GM18520 (cell line): ENCODE results near the gene CCDC179.

Experiments
- ATAC-seq: cut with Tn5 transposase; IDR thresholded peaks from one replicate; pipeline ENCODE4 v1.9.1; 2021; ENCODE audit not compliant: unreplicated experiment

The CCDC179 gene

DNA sequence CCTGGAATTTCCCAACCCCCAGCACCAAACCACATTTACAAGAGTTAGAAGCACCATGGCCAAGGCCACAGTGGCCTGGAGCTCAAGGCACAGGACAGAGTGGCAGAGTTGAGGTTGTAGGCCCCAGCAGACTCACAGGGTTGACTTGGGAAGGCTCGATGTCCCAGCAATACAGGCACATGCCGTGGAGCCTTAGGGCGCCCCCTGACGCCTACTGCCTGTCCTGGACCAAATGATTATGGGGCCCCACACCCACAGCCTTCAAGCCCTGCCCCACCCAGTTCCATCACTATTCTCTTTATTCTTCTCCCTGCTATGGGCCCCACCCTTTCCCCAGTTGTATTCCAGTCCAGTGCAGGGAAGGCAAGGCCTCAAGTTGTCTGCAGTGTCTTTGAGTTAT, at the start of gene CCDC179:
Gene CCDC179, minus strand, starts transcription at position 234 of the 400 bp plus-strand sequence. Its CDS starts 53 bp downstream, at position 181.
- ATAC-seq, result no peak

DNA sequence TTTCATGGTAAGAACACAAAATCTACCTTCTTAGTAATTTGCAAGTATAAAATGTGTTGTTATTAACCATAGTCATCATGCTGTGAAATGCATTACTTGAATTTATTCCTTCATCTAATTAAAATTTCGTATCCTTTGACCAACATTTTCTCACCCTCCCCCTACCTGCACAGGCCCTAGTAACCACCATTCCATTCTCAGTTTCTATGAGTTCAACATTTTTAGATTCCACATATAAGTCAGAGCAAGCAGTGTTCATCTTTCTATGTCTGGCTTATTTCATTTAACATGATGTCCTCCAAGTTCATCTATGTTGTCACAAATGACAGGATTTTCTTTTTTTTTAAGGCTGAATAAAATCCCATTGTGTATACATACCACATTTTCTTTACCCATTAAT, 43.5 kb upstream of the CCDC179 start:
- ATAC-seq, result no peak

- ATAC-seq, result no peak
These were observed 41.3 kb upstream of the CCDC179 start for GRCh38 chr11:22901603-22902002.

DNA sequence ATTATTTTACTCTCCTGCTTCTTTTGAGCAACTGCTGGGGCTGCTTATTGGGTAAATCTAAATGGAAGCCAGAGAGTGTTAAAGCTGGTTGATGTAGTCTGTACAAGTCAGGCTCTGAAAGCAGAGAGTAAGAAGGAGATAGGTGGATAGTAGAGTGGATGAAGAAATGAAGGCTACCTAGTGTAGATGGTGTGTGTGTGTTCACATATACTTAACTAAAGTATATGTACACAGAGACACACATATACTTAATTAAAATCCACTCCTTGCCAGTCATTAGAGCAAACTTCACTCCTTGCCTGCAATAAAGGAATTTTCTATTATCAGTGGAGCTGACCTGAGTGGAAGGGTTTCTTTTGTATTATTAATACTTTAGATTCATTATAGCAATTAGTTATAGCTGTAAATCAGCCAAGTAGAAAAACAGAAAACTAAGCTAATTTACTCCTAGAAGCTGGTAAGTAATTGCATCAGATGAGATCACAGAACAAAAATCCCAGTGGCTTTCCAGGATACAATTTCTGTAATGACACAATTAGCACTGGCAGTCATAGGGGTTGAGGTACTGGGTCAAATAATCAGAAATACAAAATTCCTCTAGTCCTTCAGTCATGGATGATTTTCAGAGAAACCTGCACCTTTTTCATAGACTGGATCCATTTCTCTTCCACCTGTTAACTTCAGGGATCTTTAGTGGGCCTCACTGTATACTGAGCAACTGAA, 40.7 kb upstream of the CCDC179 start:
- no peak for ATAC-seq

DNA sequence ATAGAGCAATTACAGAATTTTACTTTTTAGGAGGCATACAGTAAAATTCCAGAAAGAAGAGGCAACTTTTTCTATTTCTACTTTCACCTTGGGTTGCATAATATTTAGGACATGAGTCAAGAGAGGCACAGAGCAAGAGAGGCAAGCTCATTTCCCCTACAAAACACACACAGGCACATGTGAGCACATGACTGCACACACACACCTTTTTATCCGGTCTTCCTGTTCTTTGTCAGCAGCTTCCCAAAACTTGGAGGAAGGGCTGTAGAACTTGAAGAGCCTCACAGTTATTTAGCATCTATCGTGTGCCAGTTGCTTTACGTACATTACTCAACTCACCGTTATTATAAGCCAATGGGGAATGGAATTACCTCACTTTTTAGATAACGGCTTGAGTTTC, 37.8 kb upstream of the CCDC179 start:
- ATAC-seq, result no peak

GRCh38 chr11:22890227-22890626, 30.0 kb upstream of the CCDC179 start:
- no peak for ATAC-seq

- ATAC-seq, result no peak
These were observed 23.9 kb upstream of the CCDC179 start for GRCh38 chr11:22884217-22884616.

DNA sequence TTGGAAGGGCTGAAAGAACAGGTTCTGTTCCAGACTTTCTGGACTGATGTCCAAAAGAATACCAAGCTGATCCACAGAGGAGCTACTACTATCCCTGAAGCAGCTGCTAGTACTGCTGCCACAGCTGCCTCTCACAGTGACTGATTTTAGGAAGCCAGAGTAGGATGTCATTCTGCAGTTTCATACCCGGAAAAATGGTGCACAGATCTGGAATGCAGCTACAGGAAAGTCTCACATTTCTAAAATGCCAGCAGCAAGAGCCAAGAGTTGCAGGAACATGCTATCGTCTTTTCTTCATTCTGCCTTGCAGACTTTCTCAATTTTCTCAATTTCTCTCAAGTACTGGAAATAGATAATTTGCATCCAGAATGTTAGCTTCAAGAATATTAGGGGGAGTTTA, 19.4 kb upstream of the CCDC179 start:
- ATAC-seq, result no peak

DNA sequence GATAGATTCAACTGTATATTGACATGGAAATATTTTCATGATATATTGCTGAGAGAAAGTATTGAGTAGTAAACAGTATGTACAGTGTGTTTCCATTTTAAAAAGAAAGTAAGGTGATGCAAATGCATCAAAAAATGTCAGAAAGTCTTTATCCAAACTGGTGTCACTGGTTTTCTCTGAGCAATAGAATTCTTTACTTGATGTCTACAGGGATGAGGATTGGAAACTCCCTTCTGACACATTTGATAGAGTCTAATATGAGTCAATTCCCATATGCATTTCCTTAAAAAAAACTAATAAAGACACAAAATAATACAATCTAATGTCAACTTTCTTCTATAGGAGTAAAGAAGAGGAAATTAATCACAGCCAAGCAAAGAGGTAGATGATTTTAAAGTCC, 18.3 kb upstream of the CCDC179 start:
- no peak for ATAC-seq

DNA sequence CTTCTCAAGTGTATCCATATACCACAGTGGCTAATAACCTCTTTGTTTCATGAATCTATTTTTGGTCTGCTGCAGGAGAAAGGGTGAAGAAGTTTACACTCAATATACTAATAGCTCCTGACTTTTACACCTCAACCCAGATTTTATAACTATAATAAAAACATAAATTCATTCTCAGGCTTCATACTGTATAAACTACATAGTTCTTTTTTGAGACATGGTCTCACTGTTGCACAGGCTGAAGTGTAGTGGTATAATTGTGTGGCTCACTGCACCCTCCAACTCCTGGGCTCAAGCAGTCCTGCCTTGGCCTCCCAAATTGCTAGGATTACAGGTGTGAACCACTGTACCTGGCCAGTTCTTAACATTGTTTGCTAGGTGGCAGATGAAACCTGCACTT, 17.8 kb upstream of the CCDC179 start:
- ATAC-seq, result no peak

DNA sequence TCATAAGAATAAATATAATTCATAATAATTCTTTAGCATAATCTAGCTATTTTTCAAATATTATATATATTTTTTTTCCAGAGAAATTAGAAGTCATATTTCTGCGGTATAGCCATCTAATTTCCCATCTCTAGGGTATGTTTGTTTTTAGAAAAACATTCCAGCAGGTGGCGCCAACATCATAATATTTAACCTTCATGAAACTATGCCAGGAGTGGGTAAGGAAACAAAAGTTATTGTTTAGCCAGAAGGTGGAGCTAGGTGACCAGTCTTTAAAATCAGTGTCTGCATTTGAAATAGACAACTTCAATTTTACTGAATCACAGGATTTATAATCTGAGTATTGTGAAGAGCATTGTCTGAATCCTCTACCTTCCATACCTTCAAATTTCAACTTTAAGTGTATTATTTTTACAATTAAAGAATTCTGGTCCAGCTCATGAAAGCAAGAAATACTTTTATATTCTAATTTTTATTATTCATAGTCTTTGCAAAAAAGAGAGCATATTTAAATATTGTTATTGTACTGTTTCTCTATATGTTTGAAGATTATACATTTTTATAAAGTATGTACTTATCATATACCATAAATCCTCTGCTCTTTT, 15.7 kb upstream of the CCDC179 start:
- peak; percentile 98 for ATAC-seq

DNA sequence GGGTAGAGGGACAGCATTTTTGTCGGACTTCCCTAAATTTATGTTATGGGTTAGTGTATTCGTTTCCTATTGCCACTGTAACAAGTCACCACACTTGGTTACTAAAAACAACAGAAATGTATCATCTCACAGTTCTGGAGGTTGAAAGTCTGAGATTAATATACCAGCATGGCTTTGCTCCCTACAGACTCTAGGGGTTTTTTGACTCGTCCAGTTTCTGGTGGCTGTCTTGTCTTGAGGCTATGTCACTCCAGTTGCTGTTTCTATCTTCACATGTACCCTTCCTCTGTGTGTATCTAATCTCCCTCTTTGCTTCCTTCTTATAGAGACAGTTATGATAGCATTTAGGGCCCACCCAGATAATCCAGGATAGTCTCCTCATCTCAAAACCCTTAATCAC, 9.1 kb upstream of the CCDC179 start:
- ATAC-seq, result no peak

DNA sequence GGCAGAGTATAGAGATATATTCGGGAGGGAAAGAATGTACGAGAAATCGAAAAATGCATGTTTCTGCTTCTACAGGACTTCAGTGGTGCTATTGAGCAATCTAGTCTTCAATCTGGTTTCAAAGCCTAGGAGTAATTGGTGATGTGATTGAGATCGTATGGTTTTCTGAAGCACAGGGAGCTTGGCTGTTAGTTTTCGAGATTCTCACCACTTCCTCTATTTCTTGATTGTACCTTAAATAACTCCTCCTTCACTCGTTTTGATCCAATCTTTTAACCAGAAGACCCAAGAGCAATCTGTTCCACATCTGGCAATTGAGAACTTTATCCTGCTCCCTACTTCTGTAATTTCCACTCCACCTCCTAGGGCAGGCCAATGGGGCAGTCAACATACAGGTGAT, 518 bp downstream of the CCDC179 start:
- no peak for ATAC-seq

DNA sequence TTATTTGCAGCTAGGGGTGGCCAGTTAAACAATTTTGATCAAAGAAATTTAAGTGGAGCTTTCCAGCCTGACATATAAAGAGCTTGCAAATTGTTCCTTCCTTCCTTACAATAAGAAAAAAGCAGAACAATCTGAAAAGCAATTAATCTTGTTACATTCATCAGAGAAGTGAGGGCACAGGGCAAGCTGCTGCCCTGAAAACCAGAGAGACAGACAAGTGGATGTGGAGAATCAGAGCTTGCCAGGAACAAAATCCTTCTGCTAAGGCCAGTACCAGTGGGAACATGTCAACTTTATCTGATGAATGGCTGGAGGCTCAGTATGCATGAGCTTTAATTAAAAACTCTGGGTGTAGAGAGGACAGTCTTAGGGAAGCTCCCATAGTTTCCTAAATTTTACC, 8.8 kb downstream of the CCDC179 start:
- ATAC-seq, result no peak

DNA sequence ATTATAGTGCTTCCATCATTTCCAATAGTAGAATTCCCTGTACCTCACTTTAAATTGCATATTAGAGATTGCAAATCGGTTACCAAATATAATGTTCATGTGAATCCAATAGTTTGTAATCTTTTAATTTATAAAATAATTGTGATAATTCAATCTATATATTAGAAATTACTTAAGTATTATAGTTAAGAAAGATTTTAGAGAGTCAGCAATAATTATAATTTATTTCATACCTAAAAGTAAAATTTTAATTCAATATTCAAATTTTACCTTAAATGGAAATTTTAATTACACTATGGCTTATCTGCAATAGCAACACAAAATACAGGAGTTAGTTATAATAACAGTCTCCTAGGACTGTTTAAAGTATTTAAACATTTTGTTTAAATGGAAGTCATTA, 13.5 kb downstream of the CCDC179 start:
- ATAC-seq, result no peak

- no peak for ATAC-seq
These were observed 27.8 kb downstream of the CCDC179 start for GRCh38 chr11:22832315-22833015.

- no peak for ATAC-seq
These were observed 30.2 kb downstream of the CCDC179 start for GRCh38 chr11:22830082-22830414.

- ATAC-seq, result peak; percentile 87
These were observed 30.8 kb downstream of the CCDC179 start, which contains the start of gene SVIP for GRCh38 chr11:22829231-22830081. Gene SVIP (minus strand): TSS chr11:22829801. CDS start chr11:22829748, 53 bp downstream.

DNA sequence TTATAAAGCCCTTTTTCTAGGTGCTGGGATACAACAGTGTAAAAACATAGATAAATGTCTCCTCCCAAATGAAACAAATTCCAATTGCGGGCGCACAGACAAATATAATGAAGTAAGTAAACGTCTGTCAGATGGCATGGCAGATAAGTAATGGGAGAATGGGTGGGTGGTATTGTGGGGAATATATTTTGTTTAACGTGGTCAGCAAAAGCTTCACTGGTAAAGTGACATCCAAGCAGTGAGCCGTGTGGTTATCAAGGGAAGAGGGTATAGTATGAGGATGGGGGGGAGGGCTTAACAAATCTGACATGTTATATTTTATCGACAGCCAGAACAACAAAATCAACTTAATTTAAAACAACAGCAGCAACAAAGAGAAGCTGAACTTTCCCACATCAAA, 31.9 kb downstream of the CCDC179 start:
- ATAC-seq, result no peak

DNA sequence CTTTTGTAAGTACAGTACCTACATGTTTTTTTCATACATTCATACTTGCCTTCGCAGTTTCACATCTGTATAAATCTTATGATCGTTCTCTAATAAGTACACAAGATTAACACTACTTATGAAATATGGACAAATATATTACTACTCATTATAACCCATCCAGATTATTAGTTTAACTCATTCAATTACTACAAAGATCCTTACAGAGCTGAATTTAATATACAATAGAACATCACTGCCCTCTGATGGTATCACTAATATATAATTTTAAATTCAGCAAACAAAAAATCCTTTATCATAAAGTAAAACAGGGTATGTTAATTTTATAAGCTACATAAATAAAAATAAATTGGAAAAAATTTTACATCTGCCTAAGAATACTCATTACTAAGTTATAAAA, 38.1 kb downstream of the CCDC179 start:
- ATAC-seq, result no peak

DNA sequence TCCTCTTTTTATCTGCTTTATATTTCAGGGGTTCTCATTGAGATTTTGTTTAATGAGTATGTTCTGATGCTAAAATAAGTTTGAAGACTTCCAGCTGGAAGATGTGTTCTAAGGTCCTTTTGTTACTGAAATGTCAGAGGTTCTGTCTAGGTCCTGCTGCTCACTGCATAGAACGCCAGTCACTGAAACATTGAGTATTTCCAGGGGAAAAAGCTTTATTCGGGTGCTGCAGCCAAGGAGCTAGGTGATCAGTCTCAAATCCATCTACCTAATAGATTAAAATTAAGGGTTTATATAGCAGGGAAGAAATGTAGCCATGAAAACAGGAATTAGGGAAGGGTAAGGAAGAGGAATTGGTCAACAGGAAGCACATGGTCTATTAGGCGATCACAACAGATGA, 50.4 kb downstream of the CCDC179 start:
- no peak for ATAC-seq
